ENCODE data around the gene CEP170B.
"Not testable (repeated sequence)": the region's sequence is repeated elsewhere in the genome, so short reads cannot be mapped to it uniquely, and the experiment has no call there.

CEP170B gene

DNA sequence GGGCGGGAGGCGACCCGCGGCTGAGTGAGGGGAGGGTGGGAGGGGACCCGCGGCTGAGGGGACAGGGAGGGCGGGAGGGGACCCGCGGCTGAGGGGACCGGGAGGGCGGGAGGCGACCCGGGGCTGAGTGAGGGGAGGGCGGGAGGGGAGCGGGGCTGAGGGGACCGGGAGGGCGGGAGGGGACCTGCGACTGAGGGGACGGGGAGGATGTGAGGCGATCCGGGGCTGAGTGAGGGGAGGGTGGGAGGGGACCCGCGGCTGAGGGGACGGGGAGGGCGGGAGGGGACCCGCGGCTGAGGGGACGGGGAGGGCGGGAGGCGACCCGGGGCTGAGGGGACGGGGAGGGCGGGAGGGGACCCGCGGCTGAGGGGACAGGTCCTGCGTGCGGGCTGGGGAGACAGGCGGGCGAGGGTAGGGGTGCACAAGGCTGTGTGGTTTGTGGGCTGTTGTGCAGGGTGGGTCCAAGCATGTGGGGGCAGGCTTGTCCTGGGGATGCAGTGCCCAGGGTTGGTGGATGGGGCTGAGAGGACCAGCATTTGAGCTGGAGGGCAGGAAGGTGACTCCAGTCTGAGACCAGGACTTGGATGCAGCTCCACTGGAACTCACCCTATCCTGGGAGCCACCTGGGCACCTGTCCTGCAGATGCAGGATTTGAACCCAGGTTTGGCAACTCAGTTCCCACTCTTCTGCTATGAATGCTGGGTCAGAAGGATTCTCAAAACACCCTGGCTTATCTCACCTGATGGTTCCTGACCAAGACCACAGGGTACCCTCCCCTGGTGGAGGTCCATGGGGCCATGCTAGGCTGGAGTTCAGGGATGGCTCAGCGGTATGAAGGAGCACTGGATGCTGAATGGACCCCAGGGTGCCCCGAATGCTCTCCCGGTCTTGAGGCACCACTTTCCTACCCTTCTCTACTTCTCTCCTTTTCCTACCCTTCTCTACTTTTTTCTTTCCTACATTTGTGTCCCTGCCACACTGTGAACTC is 69.0 kb downstream of the CEP170B start:
- intact Hi-C loops (cut with DNase I): no loop called here
- peak in 1 of 42 donors; percentile 36 for DNase-seq

DNA sequence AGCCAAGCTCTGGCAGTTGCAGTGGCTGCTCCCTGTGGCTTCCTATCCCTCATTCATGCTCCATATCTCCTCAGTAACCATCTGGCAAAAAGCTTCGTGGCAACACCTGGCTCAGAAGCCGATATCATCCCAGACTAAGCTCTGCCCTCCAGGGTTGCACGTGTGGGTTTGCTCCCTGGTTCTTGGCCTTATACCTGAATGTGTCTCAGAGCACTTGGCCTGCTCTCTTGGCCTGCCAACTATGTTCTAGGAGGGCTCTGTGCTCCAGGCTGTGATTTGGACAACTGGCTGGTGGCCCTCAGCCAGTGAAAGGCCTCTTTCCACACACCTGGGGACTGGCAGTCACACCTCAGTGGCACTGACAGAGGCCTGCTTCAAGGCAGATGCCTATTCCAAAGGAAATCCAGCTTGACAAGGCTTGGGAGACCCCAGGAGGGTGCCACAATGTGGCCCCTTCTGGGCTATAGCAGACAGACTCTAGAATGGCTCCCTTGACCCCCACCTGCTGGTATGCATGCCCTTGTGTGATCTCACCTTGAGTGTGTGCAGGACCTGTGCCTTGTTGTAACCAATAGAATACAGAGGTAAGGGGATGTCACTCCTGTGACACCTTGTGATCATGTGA is 70.1 kb downstream of the CEP170B start:
- intact Hi-C loops (cut with DNase I): no loop called here
- DNase-seq: peak in 1 of 42 donors; percentile 20

DNA sequence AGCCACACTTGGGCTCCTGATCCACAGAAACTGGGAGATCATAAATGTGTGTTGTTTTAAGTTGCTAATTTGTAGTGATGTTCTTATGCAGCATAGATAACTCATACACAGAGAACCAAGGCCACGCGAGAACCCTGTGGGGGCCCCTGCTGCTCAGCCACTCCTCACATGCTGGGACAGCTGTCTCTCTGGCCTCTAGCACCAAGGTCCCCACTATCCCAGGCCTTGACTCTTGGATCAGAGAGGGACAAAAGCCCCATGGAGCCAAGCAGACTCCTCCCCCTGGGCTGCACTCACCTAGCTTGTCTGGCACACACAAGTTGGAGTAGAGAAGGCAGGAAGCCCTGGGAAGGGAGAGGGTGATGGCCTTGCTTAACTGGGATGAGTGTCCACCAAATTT is 70.9 kb downstream of the CEP170B start:
- DNase-seq: no peak
- intact Hi-C loops (cut with DNase I): no loop called here

DNA sequence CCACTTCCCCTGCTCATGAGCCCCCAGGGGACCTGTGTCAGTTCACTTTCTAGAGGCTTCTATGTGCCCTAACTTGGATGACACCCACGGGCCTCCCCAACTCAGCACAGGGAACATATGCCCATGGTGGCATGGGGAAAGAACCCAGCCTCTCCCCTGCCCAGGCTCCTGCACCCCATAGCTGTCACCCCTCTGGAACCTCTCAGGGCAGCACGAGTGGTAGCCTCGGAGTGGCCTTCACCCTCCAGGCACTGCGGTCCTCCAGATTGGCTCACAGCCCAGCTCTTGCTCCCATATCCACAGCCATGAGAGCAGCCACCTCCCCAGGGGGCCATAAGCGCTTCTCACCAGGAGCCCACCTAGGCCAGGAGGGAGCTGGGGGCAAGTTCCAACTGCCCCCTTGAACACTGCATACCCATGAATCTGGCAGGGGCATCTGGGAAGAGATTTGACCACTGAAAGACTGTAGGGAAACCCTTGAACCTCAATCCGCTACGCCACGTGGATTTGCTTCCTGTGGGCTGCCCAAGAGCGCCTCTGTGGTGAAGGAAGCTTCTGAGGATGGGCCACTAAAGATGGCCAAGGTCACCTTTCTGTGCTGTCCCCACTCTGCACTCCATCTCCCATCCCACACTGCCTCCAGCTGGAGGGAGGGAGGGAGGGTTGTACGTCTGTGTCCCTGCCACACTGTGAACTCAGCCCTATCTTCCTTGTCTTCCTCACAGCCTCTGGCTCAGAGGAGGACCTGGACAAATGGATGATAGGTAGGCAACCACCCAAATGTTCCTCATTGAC is 71.5 kb downstream of the CEP170B start:
- DNase-seq: no peak
- intact Hi-C loops (cut with DNase I): no loop called here

DNA sequence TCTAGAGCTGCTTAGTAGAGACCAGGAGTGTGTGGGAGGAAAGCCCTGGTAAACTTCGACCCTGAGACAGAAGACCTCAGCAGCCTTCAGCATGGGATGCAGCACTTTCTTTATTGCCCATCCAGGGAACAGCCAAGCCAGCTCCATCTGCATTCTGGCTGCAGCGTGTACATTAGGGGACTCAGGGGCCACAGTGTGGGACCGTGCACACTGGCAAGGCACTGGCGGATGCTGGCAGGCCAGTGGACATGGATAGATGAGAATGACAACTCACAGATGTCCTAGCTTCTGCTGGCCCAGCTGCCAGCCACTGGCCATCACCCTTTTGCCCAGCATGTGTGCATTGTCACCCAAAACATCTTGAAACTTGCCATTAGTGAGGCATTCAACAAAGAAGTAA is 72.1 kb downstream of the CEP170B start:
- intact Hi-C loops (cut with DNase I): no loop called here
- no peak for DNase-seq

DNA sequence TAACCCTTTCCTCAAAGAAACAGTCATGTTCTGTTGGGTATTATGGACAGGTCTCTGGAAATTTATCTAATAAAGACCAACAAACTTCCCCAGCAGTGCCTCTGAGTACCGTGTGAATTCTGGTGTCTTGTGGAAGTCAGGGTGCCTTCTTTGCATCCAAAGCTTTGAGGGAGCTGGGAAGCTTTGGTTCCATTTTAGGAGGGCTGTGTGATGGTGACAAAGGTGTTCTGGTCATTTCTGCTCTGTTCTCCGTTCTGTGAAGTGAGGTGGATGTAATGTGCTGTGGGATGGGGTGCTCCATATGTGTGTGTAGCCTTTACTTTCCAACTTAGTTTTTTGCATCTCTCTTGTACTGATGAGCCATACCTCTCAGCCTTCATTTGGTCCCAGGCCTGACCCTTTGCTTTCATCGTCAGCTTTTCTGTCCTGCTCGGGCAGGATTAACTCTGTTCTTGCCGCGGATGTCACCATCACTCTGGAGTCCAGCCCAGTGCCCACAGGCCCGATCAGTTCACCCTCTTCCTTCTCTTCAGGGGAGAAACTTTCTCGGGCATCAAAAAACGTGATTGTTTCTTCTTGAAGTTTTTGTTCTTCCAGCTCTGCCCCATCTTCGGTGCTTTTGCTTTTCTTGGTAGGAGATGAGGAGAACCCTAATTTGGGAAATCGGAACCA is 72.8 kb downstream of the CEP170B start:
- intact Hi-C loops (cut with DNase I): no loop called here
- DNase-seq: peak in 1 of 42 donors; percentile 19

DNA sequence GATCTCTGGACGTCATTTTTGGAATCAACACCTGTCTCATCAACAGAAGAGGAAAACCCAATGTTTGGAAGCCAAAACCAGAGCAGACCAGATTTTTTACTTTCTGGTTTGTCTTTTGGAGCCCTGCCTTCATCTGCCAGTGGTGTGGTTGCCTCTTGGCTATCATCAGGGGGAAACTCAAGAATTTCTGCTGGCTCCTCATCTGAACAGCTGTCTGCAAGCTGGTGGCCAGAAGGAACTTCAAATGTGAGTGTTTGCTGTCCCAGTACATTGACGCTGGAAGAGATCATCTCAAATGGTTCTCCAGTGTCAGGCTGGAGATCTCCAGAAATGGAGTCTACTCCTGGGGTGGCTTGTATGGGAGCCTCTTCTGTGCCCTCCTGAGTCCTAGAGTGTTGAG is 73.4 kb downstream of the CEP170B start:
- intact Hi-C loops (cut with DNase I): no loop called here
- no peak for DNase-seq

DNA sequence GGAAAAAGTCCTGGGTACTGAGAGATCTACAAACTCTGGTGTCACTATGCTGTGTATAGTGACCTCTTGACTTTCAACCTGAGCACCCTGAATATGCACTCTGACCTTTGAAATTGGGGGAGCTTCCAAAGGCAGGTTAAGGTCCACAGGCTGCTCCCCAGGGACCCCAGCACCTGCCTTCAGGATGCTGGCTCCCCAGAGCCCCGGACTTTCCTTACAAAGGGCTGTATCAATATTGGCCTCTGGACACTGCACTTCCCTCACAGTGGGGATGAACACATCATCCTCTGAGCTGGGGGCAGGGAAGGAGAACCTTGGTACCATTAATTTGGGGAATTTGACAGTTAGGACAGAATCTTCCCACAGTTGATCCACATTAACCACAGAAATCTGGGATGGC is 73.9 kb downstream of the CEP170B start:
- intact Hi-C loops (cut with DNase I): no loop called here
- no peak for DNase-seq

DNA sequence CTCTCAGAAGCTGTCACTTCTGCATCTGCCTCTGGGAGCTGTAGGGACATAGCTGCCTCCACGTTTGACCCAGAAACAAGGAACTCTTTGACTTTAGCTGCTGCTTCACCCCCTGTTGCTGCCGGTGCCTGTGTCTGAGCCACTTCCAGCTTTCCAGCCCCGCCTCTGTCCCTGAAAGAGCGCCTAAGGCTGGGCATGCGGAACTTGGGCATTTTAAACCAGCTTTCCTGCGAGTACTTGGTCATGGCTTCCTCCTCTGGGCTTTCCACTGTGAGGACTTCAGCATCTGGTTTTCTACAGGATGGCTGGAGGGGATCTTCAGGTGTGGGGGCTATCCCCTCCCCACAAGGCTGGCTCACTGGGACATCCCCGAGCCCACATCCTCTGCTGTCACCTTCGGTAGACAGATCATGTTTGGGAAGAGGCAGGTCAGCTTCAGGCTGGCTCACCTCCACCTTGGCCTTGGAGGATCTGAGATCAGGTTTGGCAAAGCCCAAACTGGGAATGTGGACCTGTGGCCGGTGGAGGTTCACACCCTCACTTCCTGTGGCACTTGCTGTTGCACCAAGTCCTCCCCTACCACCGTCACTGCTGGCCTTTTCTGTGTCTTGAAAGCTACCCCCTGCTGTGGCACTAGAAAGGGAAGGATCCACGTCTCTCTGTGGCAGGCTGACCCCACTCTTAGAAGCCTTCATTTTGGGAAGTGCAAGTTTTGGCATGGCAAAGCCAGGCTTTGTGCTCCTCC is 74.8 kb downstream of the CEP170B start:
- DNase-seq: no peak
- intact Hi-C loops (cut with DNase I): no loop called here

DNA sequence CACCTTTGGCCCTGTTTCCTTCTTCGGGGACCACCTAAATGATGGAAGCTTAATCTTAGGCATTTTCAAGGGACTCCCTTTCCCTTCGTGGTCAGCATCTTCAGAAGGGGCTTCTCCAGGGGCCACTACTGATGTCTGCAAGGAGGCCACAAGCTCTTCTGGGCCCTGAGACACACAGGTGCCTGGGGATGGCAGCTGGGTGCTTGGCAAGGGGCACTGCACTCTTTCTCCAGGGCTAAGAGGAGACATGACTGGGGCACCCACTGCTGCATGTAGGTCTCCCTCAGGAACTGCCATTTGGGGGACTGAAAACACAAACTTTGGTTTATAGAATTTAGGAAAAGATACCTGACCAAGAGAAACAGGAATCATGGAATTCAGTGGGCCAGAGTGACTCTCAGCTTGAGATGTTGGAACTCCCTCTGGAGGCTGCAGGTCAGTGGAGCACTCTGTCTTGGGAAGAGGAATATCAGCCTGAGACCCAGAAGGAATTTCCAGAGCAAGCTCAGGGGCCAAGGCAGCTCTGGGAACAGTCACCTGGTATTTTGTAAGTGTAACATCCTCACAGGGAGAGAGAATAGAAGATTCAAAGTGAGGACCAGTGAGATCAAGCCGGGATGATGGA is 75.6 kb downstream of the CEP170B start:
- no peak for DNase-seq
- intact Hi-C loops (cut with DNase I): no loop called here

DNA sequence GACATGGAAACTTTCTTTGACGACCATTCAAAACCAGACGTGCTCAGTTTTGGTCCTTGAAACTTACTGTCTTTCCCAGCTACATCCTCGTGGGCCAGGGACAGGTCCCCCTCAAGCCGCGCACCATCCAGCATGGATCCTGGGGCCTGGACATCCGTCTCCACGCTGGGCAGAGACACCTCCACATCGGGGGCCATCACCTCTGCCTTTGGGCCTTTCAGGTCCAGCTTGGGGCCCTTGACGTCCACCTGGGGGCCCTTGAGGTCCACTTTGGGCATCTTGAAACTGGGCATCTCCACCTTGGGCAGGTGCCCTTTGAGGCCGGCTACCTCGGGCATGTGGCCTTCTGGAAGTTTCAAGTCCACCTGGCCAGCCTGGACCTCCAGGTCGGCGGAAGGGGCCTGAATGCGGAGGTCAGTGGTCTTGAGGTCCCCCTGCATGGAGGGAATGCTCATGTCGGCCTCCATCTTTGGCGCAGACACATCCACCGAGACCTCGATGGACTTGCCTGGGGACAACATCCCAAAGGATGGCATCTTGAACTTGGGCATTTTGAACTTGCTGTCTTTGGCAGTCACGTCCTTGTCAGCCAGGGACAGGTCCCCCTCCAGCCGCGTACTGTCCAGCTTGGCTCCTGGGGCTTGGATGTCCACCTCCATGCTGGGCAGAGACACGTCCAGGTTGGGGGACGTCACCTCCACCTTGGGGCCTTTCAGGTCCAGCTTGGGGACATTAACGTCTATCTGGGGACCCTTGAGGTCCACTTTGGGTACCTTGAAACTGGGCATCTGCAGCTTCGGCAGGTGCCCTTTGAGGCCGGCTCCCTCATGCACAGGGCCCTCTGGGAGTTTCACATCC is 76.7 kb downstream of the CEP170B start:
- peak in 1 of 42 donors; percentile 6 for DNase-seq
- intact Hi-C loops (cut with DNase I): no loop called here

DNA sequence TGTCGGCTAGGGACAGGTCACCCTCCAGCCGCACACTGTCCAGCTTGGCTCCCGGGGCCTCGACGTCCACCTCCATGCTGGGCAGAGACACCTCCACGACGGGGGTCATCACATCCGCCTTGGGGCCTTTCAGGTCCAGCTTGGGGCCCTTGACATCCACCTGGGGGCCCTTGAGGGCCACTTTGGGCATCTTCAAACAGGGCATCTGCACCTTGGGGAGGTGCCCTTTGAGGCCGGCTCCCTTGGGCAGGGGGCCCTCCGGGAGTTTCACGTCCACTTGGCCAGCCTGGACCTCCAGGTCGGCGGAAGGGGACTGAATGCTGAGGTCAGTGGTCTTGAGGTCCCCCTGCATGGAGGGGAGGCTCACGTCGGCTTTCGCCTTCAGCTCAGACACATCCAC is 77.5 kb downstream of the CEP170B start:
- intact Hi-C loops (cut with DNase I): no loop called here
- peak in 1 of 42 donors; percentile 6 for DNase-seq

DNA sequence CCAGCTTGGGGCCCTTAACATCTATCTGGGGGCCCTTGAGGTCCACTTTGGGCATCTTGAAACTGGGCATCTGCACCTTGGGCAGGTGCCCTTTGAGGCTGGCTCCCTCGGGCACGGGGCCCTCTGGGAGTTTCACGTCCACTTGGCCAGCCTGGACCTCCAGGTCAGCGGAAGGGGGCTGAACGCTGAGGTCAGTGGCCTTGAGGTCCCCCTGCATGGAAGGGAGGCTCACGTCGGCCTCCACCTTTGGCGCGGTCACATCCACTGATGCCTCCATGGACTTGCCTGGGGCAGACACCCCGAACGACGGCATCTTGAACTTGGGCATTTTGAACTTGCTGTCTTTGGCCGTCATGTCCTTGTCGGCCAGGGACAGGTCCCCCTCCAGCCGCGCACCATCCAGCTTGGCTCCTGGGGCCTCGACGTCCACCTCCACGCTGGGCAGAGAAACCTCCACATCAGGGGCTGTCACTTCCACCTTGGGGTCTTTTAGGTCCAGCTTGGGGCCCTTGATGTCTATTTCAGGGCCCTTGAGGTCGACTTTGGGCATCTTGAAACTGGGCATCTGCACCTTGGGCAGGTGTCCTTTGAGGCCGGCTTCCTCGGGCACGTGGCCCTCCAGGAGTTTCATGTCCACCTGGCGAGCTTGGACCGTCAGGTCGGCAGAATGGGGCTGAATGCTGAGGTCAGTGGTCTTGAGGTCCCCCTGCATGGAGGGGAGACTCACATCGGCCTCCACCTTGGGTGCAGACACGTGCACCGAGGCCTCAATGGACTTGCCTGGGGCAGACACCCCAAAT is 78.3 kb downstream of the CEP170B start:
- intact Hi-C loops (cut with DNase I): not testable (repeated sequence)
- peak in 1 of 42 donors; percentile 9 for DNase-seq

DNA sequence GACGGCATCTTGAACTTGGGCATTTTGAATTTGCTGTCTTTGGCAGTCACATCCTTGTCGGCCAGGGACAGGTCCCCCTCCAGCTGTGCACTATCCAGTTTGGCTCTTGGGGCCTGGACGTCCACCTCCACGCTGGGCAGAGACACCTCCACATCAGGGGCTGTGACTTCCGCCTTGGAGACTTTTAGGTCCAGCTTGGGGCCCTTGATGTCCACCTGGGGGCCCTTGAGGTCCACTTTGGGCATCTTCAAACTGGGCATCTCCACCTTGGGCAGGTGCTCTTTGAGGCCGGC is 78.9 kb downstream of the CEP170B start:
- DNase-seq: peak in 1 of 42 donors; percentile 0
- intact Hi-C loops (cut with DNase I): not testable (repeated sequence)

DNA sequence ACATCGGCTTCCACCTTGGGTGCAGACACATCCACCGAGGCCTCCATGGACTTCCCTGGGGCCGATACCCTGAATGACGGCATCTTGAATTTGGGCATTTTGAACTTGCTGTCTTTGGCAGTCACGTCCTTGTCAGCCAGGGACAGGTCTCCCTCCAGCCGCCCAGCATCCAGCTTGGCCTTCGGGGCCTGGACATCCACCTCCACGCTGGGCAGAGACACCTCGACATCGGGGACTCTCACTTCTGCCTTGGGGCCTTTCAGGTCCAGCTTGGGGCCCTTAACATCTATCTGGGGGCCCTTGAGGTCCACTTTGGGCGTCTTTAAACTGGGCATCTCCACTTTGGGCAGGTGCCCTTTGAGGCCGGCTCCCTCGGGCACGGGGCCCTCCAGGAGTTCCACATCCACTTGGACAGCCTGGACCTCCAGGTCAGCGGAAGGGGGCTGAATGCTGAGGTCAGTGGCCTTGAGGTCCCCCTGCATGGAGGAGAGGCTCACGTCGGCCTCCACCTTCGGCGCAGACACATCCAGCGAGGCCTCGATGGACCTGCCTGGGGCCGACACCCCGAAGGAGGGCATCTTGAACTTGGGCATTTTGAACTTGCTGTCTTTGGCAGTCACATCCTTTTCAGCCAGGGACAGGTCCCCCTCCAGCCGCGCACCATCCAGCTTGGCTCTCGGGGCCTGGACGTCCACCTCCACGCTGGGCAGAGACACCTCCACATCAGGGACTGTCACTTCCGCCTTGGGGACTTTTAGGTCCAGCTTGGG is 79.6 kb downstream of the CEP170B start:
- DNase-seq; intact Hi-C loops (cut with DNase I): not testable (repeated sequence)

DNA sequence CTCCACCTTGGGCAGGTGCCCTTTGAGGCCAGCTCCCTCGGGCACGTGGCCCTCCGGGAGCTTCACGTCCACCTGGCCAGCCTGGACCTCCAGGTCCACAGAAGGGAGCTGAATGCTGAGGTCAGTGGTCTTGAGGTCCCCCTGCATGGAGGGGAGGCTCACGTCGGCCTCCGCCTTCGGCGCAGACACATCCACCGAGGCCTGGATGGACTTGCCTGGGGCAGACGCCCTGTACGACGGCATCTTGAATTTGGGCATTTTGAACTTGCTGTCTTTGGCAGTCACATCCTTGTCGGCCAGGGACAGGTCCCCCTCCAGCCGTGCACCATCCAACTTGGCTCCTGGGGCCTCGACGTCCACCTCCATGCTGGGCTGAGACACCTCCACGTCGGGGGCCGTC is 80.2 kb downstream of the CEP170B start:
- intact Hi-C loops (cut with DNase I); DNase-seq: not testable (repeated sequence)

All from head of caudate nucleus (tissue), 42 donors.